Right renal pelvis (tissue), 4 donors: ENCODE results near the gene OVOL1. TPM values are rescaled to one million over a fixed set of nuclear protein-coding genes. Genes with fewer than 3 reads are reported as not detected.

ENCODE experiments used
- DNase-seq, 4 donors: peaks; one replicate each; pipeline ENCODE4 v3.0.0-alpha.2; 2013; ENCODE audit warnings: low read depth in 4 of 4, low spot score in 3 of 4, missing footprints in 1 of 4
- polyA plus RNA-seq, 4 donors: library from polyadenylated mRNA; unstranded; fragments of 120-200 nt; gene quantifications; one replicate each; pipeline ENCODE4 v1.2.1, GENCODE V29; 2013; ENCODE audit not compliant: insufficient read length in 4 of 4

The OVOL1 gene
- polyA plus RNA-seq, 4 donors = 11.1 to 13.7 (median 12.2) TPM

- DNase-seq = no peak
Measured at GRCh38 chr11:65790902-65791650, 4.2 kb downstream of the OVOL1 start.

DNA sequence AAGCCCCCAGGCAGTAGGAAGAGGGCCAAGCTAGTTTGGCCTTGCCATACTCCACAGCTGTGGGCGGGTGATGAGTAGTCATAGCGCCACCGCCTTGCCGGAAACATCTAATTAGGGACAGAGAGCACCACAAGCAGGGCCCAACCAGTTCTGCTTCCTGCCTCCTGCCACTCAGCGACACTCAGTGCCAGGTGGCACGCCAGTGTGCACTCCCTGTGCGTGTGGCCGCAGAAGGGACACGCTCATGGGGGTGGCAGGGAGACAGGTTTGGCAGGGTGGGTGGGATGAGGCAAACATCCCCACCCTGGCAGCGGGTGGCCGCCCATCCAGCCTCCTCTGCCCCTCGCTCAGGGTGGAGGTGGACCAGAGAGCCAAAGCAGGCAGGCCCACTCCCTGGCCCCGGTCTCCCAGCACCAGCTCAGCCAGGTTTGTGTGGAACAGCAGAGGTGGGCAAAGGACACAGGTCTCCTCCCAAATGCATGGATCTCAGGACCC is 4.9 kb downstream of the OVOL1 start:
- no peak for DNase-seq

DNA sequence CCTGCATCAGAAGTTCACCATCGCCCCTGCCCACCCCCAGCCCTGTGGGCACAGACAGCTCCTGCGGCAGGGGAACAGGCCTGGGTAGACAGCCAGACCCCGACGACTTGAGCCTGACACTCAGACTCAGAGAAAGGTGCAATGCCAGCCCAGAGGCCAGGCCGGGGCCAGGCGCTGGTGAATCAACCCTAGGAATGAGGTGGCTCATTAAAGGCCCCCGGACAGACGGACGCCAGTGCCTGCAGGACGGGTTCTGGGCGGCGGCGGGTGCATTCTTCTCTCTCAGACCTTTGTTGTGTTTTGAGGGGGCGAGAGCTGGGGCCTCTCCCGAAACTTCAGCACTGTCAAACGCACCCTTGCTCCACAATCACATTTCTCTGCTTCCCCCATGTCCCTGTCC is 5.6 kb downstream of the OVOL1 start:
- DNase-seq = no peak

- no peak for DNase-seq
Measured at GRCh38 chr11:65793144-65793581, 6.3 kb downstream of the OVOL1 start.

- DNase-seq = no peak
Measured at GRCh38 chr11:65793625-65794400, 7.0 kb downstream of the OVOL1 start.

- no peak for DNase-seq
Measured at GRCh38 chr11:65794570-65795510, 8.0 kb downstream of the OVOL1 start.

- DNase-seq = no peak
Measured at GRCh38 chr11:65796726-65797601, 10.1 kb downstream of the OVOL1 start.

GRCh38 chr11:65797711-65798110 is 10.8 kb downstream of the OVOL1 start:
- DNase-seq = no peak

DNA sequence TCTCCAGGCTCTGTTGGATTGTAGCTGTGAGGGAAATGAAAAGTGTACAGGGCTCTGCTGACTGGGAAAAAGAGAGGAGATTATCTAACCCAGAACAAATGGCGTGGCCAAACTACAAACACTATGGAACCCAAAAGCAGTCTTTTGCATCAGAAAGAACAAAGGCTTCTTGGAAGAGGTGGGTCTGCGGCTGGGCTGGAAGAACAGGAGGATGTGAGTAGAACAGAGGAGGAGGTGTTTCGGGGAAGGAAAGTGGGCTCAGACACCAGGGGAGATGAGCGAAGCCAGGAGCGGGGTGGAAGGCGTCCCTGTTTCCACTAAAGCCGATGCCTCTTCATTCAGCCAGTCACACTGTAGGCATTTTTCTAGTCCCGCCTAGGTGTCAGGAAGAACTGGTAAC is 12.0 kb downstream of the OVOL1 start:
- DNase-seq = no peak

DNA sequence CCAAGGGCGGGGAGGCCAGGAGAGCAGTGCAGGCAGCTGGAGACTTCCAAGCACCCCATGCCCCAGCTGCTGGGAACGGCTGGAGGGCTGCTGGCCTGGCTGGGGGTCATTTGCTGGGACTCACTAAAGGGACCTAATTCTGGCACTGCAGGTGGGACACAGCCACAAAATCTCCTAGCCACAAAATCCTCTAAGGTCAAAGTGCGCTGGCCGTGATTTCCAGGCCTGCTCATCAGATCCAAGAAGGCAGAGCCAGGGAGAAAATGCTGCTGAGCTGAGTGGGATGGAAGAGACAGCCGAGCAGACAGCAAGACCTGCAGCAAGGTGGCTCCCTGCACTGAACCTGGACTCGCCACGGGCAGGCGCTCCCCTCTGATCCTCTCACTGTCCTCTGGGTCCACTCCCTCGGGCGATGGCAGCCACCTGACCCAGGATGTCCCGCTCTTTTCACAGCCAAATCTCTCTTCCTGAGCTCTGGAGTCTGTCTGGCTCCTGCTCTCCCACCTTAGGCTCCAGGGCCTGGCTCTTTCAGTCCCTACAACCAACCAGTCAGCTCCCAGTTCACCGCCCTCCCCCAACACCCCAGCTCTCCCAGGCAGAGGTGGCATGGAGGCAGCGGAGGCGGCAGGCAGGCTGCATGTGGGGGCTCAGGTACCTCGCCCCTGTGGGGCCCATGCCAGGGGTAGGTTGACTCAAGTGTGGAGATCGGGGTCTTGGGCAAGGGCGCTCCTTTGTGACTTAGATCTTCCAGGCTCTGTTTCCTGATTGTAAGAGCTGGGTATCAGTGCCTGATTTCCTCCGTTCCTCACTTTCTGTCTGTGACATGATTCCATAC is 14.5 kb downstream of the OVOL1 start:
- DNase-seq = no peak

DNA sequence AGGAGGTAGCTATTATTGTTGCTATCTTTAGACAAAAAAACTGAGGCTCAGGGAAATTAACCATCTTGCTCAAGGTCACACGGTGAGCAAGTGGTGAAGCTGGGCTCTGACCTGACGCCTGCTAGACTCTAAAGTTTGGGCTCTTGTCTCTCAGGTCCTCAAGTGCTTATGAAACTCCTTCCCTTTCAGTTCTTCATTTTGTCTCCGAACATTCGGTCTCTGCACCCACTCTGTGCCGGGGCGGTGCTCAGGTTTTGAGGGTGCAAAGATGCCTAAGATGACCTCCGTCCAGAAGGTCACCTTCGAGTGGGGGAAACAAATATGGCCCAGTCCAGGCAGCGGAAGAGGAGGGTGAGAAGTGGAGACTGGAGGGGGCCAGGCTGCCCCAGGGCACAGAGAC is 16.0 kb downstream of the OVOL1 start:
- DNase-seq = no peak

- DNase-seq = no peak
Measured at GRCh38 chr11:65803797-65804492, 17.1 kb downstream of the OVOL1 start.

DNA sequence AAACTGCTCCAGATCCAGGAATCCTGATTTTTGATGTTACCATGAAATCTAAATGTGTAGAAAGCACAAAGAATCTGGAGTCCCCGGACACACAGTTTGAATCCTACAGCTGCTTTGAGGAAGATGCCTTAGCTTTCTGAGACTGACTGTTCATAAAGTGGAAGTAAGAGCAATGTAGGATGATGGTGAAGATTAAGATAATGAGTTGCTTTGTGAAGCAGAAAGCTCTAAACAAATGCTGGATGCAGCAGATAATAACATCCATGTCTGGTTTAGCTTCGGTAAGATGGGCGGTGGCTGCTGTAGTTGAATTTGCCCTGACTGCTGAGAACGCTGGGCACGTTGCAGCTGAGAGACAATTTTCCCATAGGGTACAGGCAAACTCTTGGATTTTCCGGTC is 20.1 kb downstream of the OVOL1 start:
- no peak for DNase-seq

DNA sequence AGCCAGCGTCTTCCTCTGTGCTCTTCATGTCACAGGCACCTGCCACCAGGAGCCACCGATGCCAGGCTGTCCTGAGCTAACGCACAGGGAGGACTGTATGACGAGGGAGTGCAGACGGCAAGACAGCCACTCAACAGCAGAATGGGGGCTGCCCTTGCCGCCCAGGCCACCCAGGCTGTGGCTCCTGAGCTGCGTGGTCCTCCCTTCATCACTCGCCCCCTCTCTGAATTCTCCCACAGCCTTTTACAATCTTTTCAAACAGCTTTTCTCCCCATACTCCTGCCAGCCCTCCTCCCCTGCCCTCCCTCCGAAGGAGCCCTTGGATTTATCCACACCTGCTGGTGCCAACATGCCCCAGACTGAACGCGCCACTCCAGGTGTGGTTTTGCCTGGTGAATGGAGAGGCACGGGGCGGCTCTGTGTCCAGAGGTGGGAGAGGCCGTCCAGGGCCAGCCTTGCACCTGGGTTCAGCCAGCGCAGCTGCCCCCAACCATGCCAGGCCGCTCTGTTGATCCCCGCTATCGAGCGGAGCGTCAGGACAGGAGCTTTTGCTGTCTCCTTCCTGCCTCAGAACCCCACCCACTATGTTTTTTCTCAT is 22.0 kb downstream of the OVOL1 start:
- no peak for DNase-seq

DNA sequence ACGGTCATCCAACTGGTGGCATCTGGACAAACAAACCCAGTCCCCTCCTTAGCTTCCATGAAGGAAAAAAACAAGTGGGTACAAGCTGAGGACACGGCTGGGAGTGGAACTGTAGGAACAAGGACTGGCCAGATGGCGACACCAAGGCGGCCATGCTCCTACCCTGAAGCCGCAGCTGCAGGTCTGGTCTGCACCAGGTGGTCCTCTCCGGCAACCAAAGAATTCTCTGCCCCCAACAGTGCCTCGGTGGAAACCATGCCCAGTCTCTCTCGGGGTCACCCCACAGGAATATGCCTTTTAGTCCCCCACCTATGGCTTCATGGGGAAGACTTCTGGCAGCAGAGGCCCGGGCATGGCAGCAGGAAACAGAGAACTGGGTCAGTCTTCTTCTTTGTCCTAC is 22.6 kb downstream of the OVOL1 start:
- no peak for DNase-seq

DNA sequence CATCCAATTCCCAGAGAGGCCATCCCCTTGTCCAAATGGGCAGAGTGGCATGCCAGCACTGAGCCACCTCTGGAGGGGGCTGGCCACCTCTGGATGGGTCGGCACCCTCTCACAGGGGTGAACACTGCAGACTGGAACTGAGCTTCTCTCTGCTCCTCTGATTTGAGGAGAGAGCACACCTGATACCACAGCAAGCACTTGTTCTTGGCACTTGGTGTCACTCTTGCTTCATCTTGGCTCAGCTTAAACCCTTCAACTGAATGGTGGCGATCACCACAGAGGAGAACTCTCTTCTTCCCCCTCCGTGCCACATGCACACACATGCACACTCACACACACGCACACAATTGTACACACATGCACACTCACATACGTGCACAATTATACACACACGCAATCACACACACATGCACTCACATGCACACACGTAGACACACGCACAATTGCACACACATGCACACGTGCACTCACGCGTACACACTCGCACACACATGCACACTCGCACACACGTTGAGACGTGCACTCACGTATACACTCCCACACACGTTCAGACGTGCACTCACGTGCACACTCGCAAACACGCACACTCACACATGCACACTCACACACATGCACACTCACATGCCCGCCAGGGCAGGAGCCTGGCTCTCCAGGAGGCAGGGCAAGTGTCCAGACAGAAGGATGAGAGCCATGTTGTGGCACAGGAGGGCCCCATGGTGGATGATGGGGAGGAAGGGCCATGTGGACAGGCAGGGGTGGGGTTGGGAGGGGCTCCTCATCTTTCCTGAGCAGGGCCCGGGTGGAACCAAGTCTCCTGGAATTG is 23.4 kb downstream of the OVOL1 start:
- DNase-seq = no peak
